Smooth muscle cell (in vitro differentiated cells): Measurements from ENCODE around the gene CRNN. TPM values are rescaled to one million over a fixed set of nuclear protein-coding genes. Genes with fewer than 3 reads are reported as not detected.

ENCODE experiments used
- DNase-seq: peaks from one replicate; lab custom pipeline; 2025; ENCODE audit not compliant: unreplicated experiment; lab: John Stamatoyannopoulos, UW
- H2AFZ ChIP-seq: fragments of 200-600 bp; sonication (generic); 2 replicates; pipeline ENCODE4 v1.6.0; 2016; ENCODE audit warnings: antibody characterized with exemption, low read depth, mild to moderate bottlenecking
- H3F3A ChIP-seq: fragments of 200-600 bp; sonication (generic); 2 replicates; pipeline ENCODE4 v1.6.0; 2017; ENCODE audit warnings: antibody characterized with exemption, low read depth
- H3K27ac ChIP-seq: fragments of 200-600 bp; sonication (generic); 2 replicates; pipeline ENCODE4 v1.5.1; 2016; ENCODE audit warnings: low read depth, mild to moderate bottlenecking
- H3K27me3 ChIP-seq: fragments of 200-600 bp; sonication (generic); 2 replicates; pipeline ENCODE4 v1.6.1; 2016; ENCODE audit warnings: low read depth, mild to moderate bottlenecking
- H3K36me3 ChIP-seq: fragments of 200-600 bp; sonication (generic); 2 replicates; pipeline ENCODE4 v1.5.1; 2016; ENCODE audit warnings: low read depth
- H3K4me1 ChIP-seq: fragments of 200-600 bp; sonication (generic); 2 replicates; pipeline ENCODE4 v1.5.1; 2016; ENCODE audit warnings: low read depth
- H3K4me2 ChIP-seq: fragments of 200-600 bp; sonication (generic); 2 replicates; pipeline ENCODE4 v1.6.0; 2016; ENCODE audit warnings: mild to moderate bottlenecking
- H3K4me3 ChIP-seq: fragments of 200-600 bp; sonication (generic); 2 replicates; pipeline ENCODE4 v1.5.1; 2016; ENCODE audit warnings: mild to moderate bottlenecking
- H3K79me2 ChIP-seq: fragments of 200-600 bp; sonication (generic); 2 replicates; pipeline ENCODE4 v1.6.0; 2016; ENCODE audit warnings: low read depth, mild to moderate bottlenecking
- H3K9ac ChIP-seq: fragments of 200-600 bp; sonication (generic); 2 replicates; pipeline ENCODE4 v1.6.0; 2016; ENCODE audit warnings: low read depth
- H3K9me3 ChIP-seq: fragments of 200-600 bp; sonication (generic); replicated peaks from 2 replicates; pipeline ENCODE4 v1.5.1; 2016; ENCODE audit warnings: low read depth
- H4K20me1 ChIP-seq: fragments of 200-600 bp; sonication (generic); 2 replicates; pipeline ENCODE4 v1.6.0; 2016; ENCODE audit warnings: low read depth
- CTCF ChIP-seq: fragments of 200-600 bp; sonication (generic); IDR thresholded peaks from 2 replicates; pipeline ENCODE4 v1.5.1; 2017; ENCODE audit warnings: borderline replicate concordance, mild to moderate bottlenecking, antibody characterized with exemption; ENCODE audit not compliant: insufficient read depth, poor library complexity, severe bottlenecking
- WGBS: methylation state at CpG from one replicate; pipeline ENCODE4 v1.1.7; 2016; ENCODE audit warnings: low lambda C conversion rate; 5-methylcytosine and 5-hydroxymethylcytosine counted together
- polyA plus RNA-seq: library from polyadenylated mRNA; unstranded; fragments of >200 nt; fragmentation: Nextera tagmentation; extraction: Ambion mirVana; gene quantifications from 2 replicates; pipeline ENCODE4 v1.2.1, GENCODE V29; 2016
- total RNA-seq: library from RNA; depleted of rRNA; stranded (reverse); fragments of >200 nt; gene quantifications from 2 replicates; pipeline ENCODE4 v1.2.3, GENCODE V29; 2014

Gene CRNN
- total and polyA plus RNA-seq, 2 experiments from 2014 or later = not detected

DNA sequence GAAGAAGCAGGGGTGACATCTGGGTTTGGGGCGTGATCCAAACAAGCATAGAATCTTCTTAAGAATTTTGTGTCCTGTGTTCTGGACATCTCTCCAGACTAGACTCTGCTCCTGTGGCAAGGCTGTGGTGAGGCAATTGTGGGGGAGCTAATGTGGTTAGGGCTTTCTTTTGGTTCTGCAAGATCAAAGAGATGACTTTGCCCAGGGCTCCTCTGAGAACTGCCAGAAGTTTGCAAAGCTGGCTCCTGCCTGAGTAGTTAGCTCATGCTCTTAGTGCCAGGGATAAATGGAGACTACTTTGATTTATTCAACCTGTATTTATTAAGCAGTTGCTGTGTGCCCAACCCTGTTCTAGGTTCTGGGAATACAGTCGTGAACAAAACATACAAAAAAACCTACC lies 34.0 kb upstream of the CRNN start:
- Histone ChIP-seq H3K27ac (no peak overlapping the region), H3K36me3 (no peaks in the 10 kb centered on the region), H4K20me1 (no peaks in the 10 kb centered on the region), H3K4me1 (no peaks in the 10 kb centered on the region), H3K4me2 (no peak overlapping the region), H3K9me3 (no peaks in the 10 kb centered on the region), H3K27me3 (no peaks in the 10 kb centered on the region), H2AFZ (no peak overlapping the region), H3K4me3 (no peak overlapping the region), H3K9ac (no peak overlapping the region), H3F3A (no peaks in the 10 kb centered on the region), H3K79me2 (no peaks in the 10 kb centered on the region)
- 37% methylated on average over 2 of the region's 2 CpGs for WGBS
- no peak for TF ChIP-seq CTCF
- DNase-seq = no peak

- DNase-seq = no peak
- Histone ChIP-seq H2AFZ (no peak overlapping the region), H3K27me3 (no peaks in the 10 kb centered on the region), H3K4me3 (no peak overlapping the region), H3K27ac (no peak overlapping the region), H3F3A (no peaks in the 10 kb centered on the region), H3K79me2 (no peaks in the 10 kb centered on the region), H3K4me2 (no peak overlapping the region), H3K36me3 (no peaks in the 10 kb centered on the region), H3K4me1 (no peaks in the 10 kb centered on the region), H3K9me3 (no peaks in the 10 kb centered on the region), H3K9ac (no peak overlapping the region), H4K20me1 (no peaks in the 10 kb centered on the region)
- WGBS = 41% methylated on average over 4 of the region's 4 CpGs
- no peak for TF ChIP-seq CTCF
These were observed 33.4 kb upstream of the CRNN start for GRCh38 chr1:152447484-152447883.

DNA sequence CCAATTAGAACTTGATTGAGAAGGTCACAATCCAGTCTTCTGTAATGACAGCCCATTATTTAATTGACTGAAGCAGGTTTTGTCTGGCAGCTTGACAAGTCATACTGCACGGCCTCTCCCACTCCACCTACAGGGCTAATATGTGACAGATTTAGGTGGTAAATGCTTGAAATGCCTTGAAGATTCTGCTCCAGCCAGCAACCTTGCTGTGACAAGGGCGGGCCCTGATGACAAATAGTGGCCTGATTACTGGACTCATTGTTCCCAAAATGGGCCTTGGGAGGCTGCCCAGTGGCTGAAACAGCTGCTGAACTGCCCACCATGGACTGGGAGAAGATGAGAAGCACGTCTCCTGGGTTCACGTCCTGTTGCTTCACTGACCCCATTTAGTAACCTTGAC lies 30.0 kb upstream of the CRNN start:
- Histone ChIP-seq H3K4me2 (no peak overlapping the region), H3K36me3 (no peaks in the 10 kb centered on the region), H2AFZ (no peak overlapping the region), H3K4me3 (no peak overlapping the region), H3K4me1 (no peaks in the 10 kb centered on the region), H3K9me3 (no peaks in the 10 kb centered on the region), H3F3A (no peaks in the 10 kb centered on the region), H4K20me1 (no peaks in the 10 kb centered on the region), H3K27me3 (no peaks in the 10 kb centered on the region), H3K79me2 (no peaks in the 10 kb centered on the region), H3K9ac (no peak overlapping the region), H3K27ac (no peak overlapping the region)
- 36% methylated on average over 4 of the region's 4 CpGs for WGBS
- no peak for TF ChIP-seq CTCF
- no peak for DNase-seq

DNA sequence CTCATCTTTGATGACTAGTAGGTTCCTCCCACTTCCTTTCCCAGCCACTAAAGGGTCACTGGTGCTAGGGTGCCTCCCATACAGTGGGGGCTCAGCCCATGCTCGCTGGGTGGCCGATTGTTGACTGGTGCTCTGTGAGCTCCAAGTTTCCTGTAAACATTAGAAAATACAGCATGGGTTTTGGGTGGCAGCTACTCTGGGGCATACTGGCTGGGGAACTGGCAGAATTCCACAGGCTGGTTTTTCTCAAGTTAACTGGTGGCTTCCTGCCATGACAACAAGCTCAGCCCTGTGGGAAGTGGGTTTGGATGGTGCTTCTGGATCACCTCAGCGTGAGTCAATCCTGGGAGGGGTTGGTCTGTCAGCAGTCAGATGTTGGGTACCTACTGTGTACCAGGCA lies 28.7 kb upstream of the CRNN start:
- H3K9ac ChIP-seq = no peak overlapping the region
- H3K27me3 ChIP-seq = no peaks in the 10 kb centered on the region
- H2AFZ ChIP-seq = no peak overlapping the region
- H3K79me2 ChIP-seq = no peaks in the 10 kb centered on the region
- H3K27ac ChIP-seq = no peak overlapping the region
- no peaks in the 10 kb centered on the region for H3F3A ChIP-seq
- no peaks in the 10 kb centered on the region for H4K20me1 ChIP-seq
- H3K9me3 ChIP-seq = no peaks in the 10 kb centered on the region
- TF ChIP-seq CTCF = no peak
- H3K4me3 ChIP-seq = no peak overlapping the region
- H3K4me1 ChIP-seq = no peaks in the 10 kb centered on the region
- no peak overlapping the region for H3K4me2 ChIP-seq
- no peak for DNase-seq
- whole genome bisulfite sequencing = 64% methylated on average over 3 of the region's 3 CpGs
- H3K36me3 ChIP-seq = no peaks in the 10 kb centered on the region
